ENCODE measurements around the gene NOXO1.

The NOXO1 gene

GRCh38 chr16:1979271-1980029 lies 1.8 kb downstream of the NOXO1 start:
- peak; percentile 53 for DNase-seq

DNA sequence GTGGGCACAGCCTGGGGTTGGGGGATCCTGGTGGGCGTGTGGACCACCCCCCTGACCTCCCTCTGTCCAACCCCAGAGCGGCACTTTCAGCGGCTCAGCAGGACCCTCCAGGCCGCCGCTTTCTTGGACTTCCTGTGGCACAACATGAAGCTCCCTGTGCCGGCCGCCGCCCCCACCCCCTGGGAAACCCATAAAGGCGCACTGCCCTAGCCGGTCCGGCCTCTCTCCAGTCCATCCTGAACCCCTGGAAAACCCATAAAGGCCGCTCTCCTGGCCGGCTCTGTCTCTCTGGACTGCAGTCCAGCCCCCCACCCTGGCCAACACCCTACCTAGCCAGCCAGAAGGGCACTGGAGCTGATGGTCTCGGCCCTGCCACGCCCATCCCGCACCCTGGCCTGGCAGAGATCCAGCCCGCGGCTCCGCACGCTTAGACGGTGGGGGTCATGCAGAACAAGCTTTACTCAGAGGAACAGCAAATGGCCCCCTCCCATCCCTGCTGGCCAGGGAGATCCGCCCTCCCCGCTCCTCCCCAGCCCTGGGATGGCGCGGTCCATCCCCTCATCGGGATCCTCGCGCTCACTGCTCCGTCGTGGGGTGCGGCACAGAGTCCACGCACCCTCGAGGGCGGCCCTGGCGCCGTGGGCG lies 2.7 kb downstream of the NOXO1 start:
- DNase-seq, result no peak

- no peak for DNase-seq
Measured at GRCh38 chr16:1977875-1978268, 3.4 kb downstream of the NOXO1 start.

- no peak for DNase-seq
Measured at GRCh38 chr16:1976951-1977874, 4.1 kb downstream of the NOXO1 start.

- DNase-seq, result no peak
Measured at GRCh38 chr16:1976216-1976520, 5.1 kb downstream of the NOXO1 start.

DNA sequence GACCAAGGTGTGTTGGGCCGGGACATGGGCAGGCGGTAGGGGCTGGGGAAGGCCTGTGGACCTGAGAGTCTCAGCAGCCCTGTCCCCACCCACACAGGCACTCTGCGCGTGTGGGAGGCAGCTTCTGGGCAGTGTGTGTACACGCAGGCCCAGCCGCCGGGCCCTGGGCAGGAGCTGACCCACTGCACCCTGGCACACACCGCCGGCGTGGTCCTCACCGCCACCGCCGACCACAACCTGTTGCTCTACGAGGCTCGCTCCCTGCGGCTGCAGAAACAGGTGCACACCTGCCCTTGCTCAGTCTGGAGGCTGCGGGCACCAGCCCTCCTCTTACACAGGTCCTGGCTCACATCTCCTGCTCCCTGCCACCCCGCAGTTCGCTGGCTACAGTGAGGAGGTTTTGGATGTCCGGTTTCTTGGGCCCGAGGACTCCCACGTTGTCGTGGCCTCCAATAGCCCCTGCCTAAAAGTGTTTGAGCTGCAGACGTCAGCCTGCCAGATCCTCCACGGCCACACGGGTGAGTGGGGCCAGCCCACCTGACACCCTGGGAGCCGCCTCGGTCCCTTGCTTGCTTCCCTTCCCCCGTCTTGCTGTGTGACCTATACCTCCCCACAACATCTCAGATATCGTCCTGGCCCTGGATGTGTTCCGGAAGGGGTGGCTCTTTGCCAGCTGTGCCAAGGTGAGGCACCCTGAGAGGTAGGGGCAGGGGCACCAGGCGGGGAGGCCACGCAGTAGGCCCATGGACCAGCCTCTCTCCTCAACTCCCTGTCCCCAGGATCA lies 5.6 kb downstream of the NOXO1 start:
- no peak for DNase-seq

DNA sequence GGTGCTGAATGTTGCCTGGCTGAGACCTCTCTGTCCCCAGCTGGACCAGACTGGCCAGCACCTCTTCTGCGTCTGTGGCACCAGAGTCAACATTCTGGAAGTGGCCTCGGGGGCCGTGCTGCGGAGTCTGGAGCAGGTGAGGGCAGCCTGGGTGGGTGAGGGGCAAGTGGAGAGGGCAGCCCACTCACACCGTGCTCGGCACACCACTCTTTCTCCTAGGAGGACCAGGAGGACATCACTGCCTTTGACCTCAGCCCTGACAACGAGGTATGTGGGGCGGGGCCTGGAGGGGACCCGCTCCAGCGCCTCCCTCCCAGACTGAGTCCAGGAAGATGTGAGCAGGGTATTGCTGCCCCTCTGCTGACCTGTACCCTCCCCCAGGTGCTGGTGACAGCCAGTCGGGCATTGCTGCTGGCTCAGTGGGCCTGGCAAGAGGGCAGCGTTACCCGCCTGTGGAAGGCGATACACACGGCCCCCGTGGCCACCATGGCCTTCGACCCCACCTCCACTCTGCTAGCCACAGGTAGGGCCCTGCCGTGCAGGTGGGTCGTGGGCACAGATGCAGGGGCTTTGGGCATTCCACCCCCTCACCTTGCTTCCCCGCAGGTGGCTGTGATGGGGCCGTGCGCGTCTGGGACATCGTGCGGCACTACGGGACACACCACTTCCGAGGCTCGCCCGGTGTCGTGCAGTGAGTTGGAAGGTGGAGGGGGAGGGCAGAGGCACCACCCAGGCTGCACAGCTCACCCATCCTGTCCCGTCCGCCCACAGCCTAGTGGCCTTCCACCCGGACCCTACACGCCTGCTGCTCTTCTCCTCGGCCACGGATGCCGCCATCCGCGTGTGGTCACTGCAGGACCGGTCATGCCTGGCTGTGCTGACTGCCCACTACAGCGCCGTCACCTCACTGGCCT lies 6.9 kb downstream of the NOXO1 start:
- DNase-seq, result no peak

- no peak for DNase-seq
Measured at GRCh38 chr16:1973461-1974156, 7.7 kb downstream of the NOXO1 start.

DNA sequence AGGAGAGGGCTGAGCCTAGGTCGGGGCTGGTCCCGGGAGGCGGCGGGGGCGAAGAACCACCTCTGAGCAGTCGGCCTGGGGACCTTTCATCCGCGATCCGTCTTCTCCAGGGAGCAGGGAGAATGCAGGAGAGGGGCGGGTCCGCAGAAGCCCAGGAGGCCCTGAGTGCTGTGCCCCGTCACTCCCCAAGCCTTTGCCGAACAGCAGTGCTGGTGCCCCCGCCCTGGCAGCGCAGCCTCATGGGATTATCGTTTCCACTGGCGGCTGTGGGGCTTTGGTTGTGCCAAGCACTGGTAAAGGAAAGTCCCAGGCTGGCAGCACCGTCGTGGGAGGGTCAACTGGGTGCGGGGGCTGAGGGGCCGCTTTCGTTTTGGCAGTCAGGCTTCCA lies 8.8 kb downstream of the NOXO1 start:
- no peak for DNase-seq

DNA sequence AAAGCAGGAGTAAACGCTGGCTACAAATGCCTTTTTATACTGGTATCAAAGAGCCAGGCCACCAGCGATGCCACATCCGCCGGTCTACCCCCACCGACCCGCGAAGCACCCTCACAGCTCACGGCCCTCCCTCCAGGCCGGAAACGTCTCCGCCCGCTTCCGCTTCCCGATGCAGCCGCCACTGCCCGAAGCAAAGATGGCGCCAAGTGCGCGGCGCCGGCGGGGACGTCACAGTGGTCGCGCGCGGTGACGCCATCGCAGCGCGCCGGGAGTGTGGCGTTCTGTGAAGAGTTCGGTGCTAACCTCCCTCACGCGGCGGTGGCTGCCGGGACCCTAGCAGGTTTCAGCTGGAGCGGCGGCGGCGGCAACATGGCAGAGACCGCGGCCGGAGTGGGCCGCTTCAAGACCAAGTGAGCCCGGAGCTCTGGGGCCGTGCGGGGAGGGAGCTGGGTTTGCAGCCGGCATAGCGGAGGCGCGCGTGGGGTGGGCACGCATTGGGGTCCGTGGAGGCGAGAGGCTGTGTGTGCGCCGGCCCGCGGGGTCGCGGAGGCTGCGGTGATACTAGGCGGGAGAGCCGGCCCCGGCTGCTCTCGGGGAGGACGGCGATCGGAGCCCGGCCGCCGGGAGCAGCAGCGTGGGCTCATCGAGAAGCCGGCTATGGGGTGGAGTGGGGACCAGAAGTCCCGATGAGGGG lies 9.3 kb downstream of the NOXO1 start, which contains the start of gene TBL3:
TBL3 (plus strand) TSS at position 258 of the 694 bp plus-strand sequence; CDS start at position 370, 112 bp downstream.
- peak; percentile 95 for DNase-seq

GRCh38 chr16:1968146-1968953 lies 12.9 kb downstream of the NOXO1 start:
- no peak for DNase-seq

GRCh38 chr16:1966460-1966859 lies 14.8 kb downstream of the NOXO1 start, which contains the start of gene RNF151:
Gene RNF151, plus strand, starts transcription at chr16:1966856. Its CDS starts 26 bp downstream, at chr16:1966882.
- DNase-seq, result no peak

- no peak for DNase-seq
Measured at GRCh38 chr16:1965396-1966001, 15.8 kb downstream of the NOXO1 start.

- DNase-seq, result peak; percentile 96
Measured at GRCh38 chr16:1964506-1965395, 16.5 kb downstream of the NOXO1 start, which contains the start of gene RPS2. Gene RPS2, minus strand, starts transcription at chr16:1964826. Its CDS starts 201 bp downstream, at chr16:1964625.

- no peak for DNase-seq
Measured at GRCh38 chr16:1963806-1964505, 17.3 kb downstream of the NOXO1 start.
